ENCODE data around the gene FLAD1. TPM values are rescaled to one million over a fixed set of nuclear protein-coding genes. Genes with fewer than 3 reads are reported as not detected.

Gene FLAD1
- total RNA-seq, 1 experiment from 2014 or later = 97.0 TPM

DNA sequence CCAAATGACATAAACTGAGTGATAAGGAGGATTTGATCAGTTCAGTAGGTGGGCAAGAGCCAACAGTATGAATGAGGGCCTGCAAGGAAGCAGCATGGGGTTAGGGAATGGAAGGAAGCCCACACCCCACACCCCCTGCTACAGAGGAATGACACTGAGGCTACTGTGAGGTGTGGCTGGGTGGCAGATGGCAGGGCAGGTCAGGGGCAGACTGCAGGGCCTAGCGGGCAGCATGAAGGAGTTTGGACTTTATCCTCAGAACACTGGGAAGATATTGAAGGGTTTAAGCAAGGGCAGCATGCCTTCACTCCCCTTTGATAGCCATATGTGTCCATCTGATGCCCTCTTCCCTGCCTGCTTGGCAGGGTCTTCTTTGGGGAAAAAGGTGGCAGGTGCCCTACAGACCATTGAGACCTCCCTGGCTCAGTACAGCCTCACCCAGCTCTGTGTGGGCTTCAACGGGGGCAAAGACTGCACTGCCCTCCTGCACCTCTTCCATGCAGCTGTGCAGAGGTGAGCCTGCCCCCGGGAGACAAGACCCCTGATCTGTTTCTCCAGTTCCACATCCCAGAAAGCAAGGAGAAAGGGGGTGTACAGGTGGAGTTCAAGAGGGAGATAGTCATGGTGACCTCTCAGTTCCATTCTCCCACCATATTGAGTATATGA lies 6.2 kb downstream of the FLAD1 start:
- Histone ChIP-seq H2BK20ac (ENCODE audit: low read depth, low read length, poor library complexity, severe bottlenecking) (no peak overlapping the region), H3K79me2 (ENCODE audit: insufficient read depth, low read length) (peaks cover 2% of the 10 kb centered on the region; the same call in 1 of the 2 replicates), H3K18ac (ENCODE audit: insufficient read length, low read depth, low read length) (no peak overlapping the region), H4K91ac (ENCODE audit: insufficient read length, low read depth, low read length) (no peak overlapping the region), H4K5ac (ENCODE audit: insufficient read length, low read depth, low read length) (no peak overlapping the region), H3K79me1 (ENCODE audit: insufficient read depth, low read depth, low read length, poor library complexity, severe bottlenecking) (peaks cover 2% of the 10 kb centered on the region), H3K9ac (ENCODE audit: extremely low read depth, insufficient read length, low read length) (no peak overlapping the region), H3K14ac (ENCODE audit: insufficient read depth, low read length) (no peak overlapping the region), H3K4me1 (ENCODE audit: insufficient read depth, low read length) (no peaks in the 10 kb centered on the region; the same call in 1 of the 2 replicates), H3T11ph (ENCODE audit: low read length) (no peak overlapping the region), H3K23ac (ENCODE audit: insufficient read length, low read depth, low read length) (no peak overlapping the region), H2BK15ac (ENCODE audit: low read depth, low read length) (no peak overlapping the region), H4K20me1 (ENCODE audit: control insufficient read depth, insufficient read depth, insufficient read length) (no peaks in the 10 kb centered on the region), H2AFZ (ENCODE audit: low read length) (no peak overlapping the region), H3K56ac (ENCODE audit: insufficient read length, low read depth, low read length) (no peak overlapping the region), H2BK5ac (ENCODE audit: insufficient read length, low read length) (no peak overlapping the region), H2BK12ac (ENCODE audit: insufficient read length, low read depth, low read length) (no peak overlapping the region), H3K27me3 (ENCODE audit: insufficient read depth, low read length) (no peaks in the 10 kb centered on the region), H4K8ac (replicated peaks; ENCODE audit: insufficient read length, low read depth, low read length) (no peak overlapping the region), H3K27ac (ENCODE audit: insufficient read length, low read depth, low read length) (no peak overlapping the region), H2BK120ac (ENCODE audit: low read depth, low read length, poor library complexity, severe bottlenecking) (no peak overlapping the region), H3K4me2 (ENCODE audit: insufficient read depth, insufficient read length, low read length) (no peak overlapping the region), H3K4ac (ENCODE audit: low read depth, low read length) (no peak overlapping the region), H3K9me3 (ENCODE audit: control insufficient read depth, low read depth, low read length) (no peaks in the 10 kb centered on the region), H3K23me2 (ENCODE audit: insufficient read length, low read depth, low read length, poor library complexity, severe bottlenecking) (no peaks in the 10 kb centered on the region), H2AK5ac (ENCODE audit: insufficient read length, low read length) (no peak overlapping the region)
- peaks cover 10 to 14% of the 10 kb centered on the region in 2 experiments; a peak in 3 of 4 replicates for H3K4me1 Mint-ChIP-seq
- H3K36me3 Mint-ChIP-seq (ENCODE audit: insufficient read depth in 1 of 3, low read depth in 3 of 3) = peaks cover 34 to 58% (median 52%) of the 10 kb centered on the region in 3 experiments
- no peaks in the 10 kb centered on the region for H3K27me3 Mint-ChIP-seq (ENCODE audit: low read depth)
- H3K9me3 Mint-ChIP-seq = no peaks in the 10 kb centered on the region
- no CpG with 5 or more reads among the region's 3 CpGs for WGBS (ENCODE audit: extremely low coverage, insufficient read length, low lambda C conversion rate)
- H3K4me3 Mint-ChIP-seq = no peak overlapping the region
- no peak for DNase-seq
- TF ChIP-seq, protein P1, sequence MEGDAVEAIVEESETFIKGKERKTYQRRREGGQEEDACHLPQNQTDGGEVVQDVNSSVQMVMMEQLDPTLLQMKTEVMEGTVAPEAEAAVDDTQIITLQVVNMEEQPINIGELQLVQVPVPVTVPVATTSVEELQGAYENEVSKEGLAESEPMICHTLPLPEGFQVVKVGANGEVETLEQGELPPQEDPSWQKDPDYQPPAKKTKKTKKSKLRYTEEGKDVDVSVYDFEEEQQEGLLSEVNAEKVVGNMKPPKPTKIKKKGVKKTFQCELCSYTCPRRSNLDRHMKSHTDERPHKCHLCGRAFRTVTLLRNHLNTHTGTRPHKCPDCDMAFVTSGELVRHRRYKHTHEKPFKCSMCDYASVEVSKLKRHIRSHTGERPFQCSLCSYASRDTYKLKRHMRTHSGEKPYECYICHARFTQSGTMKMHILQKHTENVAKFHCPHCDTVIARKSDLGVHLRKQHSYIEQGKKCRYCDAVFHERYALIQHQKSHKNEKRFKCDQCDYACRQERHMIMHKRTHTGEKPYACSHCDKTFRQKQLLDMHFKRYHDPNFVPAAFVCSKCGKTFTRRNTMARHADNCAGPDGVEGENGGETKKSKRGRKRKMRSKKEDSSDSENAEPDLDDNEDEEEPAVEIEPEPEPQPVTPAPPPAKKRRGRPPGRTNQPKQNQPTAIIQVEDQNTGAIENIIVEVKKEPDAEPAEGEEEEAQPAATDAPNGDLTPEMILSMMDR (conservative IDR thresholded peaks at IDR 0.05) = no peak
- H3K27ac Mint-ChIP-seq = no peak overlapping the region; a peak in 1 of 7 replicates

Data from H9 (cell line).